H1 (cell line): ENCODE measurements around the gene GLP1R. TPM values are rescaled to one million over a fixed set of nuclear protein-coding genes. Genes with fewer than 3 reads are reported as not detected.

ENCODE experiments used
- CTCF ChIA-PET: fragments of 300-600 bp; sonication (Branson Sonifier 250); formaldehyde crosslinking; loops from one replicate; lab custom pipeline; 2021; ENCODE audit not compliant: partially characterized antibody; lab: Charles Lee
- POLR2A ChIA-PET: fragments of 300-600 bp; sonication (Branson Sonifier 250); formaldehyde crosslinking; loops from one replicate; lab custom pipeline; 2021; ENCODE audit warnings: inconsistent platforms; ENCODE audit not compliant: partially characterized antibody; lab: Charles Lee
- DNase-seq, 2 experiments: peaks; one replicate each; pipeline versions ENCODE4 v3.0.0 to v3.0.0-alpha.2; 2010 to 2022; ENCODE audit warnings: low spot score in 2 of 2, low read depth in 1 of 2, mixed read lengths in 1 of 2
- FAIRE-seq: peaks from 2 replicates; lab custom pipeline; 2011; peaks lifted over from hg19 to GRCh38; lab: Jason Lieb, UNC
- H2AFZ ChIP-seq: 2 replicates; pipeline ENCODE4 v1.8.1; 2012; ENCODE audit warnings: low read length, inconsistent platforms
- H2AK5ac ChIP-seq: 2 replicates; pipeline ENCODE4 v1.6.1; 2013; ENCODE audit warnings: low read depth, low read length
- H2BK120ac ChIP-seq: replicated peaks from 2 replicates; pipeline ENCODE3; 2013; ENCODE audit warnings: low read depth, low read length, inconsistent platforms
- H2BK12ac ChIP-seq: 2 replicates; pipeline ENCODE4 v1.6.1; 2013; ENCODE audit warnings: low read depth, low read length
- H2BK15ac ChIP-seq: 2 replicates; pipeline ENCODE4 v1.6.1; 2013; ENCODE audit warnings: low read length
- H2BK20ac ChIP-seq: 2 replicates; pipeline ENCODE4 v1.6.1; 2013; ENCODE audit warnings: low read length
- H2BK5ac ChIP-seq: 2 replicates; pipeline ENCODE4 v1.6.1; 2013; ENCODE audit warnings: low read depth, low read length
- H3K14ac ChIP-seq: 2 replicates; pipeline ENCODE4 v1.6.1; 2013; ENCODE audit warnings: inconsistent platforms; ENCODE audit not compliant: insufficient read length
- H3K18ac ChIP-seq: 2 replicates; pipeline ENCODE4 v1.6.1; 2013; ENCODE audit warnings: low read length; ENCODE audit errors: extremely low read depth
- H3K23ac ChIP-seq: 2 replicates; pipeline ENCODE4 v1.6.1; 2013; ENCODE audit warnings: inconsistent platforms; ENCODE audit not compliant: insufficient read length
- H3K23me2 ChIP-seq: 2 replicates; pipeline ENCODE4 v1.6.1; 2013; ENCODE audit warnings: low read depth, low read length
- H3K27ac ChIP-seq: 2 replicates; pipeline ENCODE4 v1.6.1; 2011; ENCODE audit warnings: low read depth, low read length, inconsistent platforms
- H3K27me3 ChIP-seq, 4 experiments: replicated peaks in 1 of 4; 1 replicate in 1 of 4; 2 replicates in 3 of 4; pipeline versions ENCODE4 v1.6.1 to v1.8.1; 2011 to 2013; ENCODE audit warnings: low read length in 3 of 4, mild to moderate bottlenecking in 3 of 4, inconsistent platforms in 2 of 4, mixed read lengths in 2 of 4, moderate library complexity in 1 of 4; ENCODE audit not compliant: control insufficient read depth in 3 of 4, insufficient read depth in 3 of 4; ENCODE audit errors: extremely low read depth in 1 of 4
- H3K36me3 ChIP-seq, 4 experiments: 2 replicates each; pipeline versions ENCODE4 v1.6.1 to v1.8.1; 2011 to 2013; ENCODE audit warnings: mild to moderate bottlenecking in 4 of 4, low read length in 3 of 4, moderate library complexity in 2 of 4, control low read depth in 1 of 4, inconsistent platforms in 1 of 4; ENCODE audit not compliant: insufficient read depth in 4 of 4, control insufficient read depth in 2 of 4
- H3K4ac ChIP-seq: replicated peaks from 2 replicates; pipeline ENCODE3; 2013; ENCODE audit warnings: low read length, low read depth, mixed read lengths, inconsistent platforms; ENCODE audit not compliant: insufficient read length
- H3K4me1 ChIP-seq, 4 experiments: replicated peaks in 1 of 4; 1 replicate in 1 of 4; 2 replicates in 3 of 4; pipeline versions ENCODE4 v1.6.1 to v1.8.1; 2011 to 2013; ENCODE audit warnings: low read length in 3 of 4, inconsistent platforms in 2 of 4, mixed read lengths in 1 of 4; ENCODE audit not compliant: insufficient read depth in 4 of 4, control insufficient read depth in 3 of 4
- H3K4me2 ChIP-seq, 2 experiments: 2 replicates each; pipeline versions ENCODE4 v1.6.1 to v1.8.1; 2011 to 2013; ENCODE audit warnings: low read depth in 2 of 2, low read length in 2 of 2, control low read depth in 1 of 2, inconsistent platforms in 1 of 2, mild to moderate bottlenecking in 1 of 2; ENCODE audit not compliant: insufficient read depth in 1 of 2
- H3K4me3 ChIP-seq, 4 experiments: fragments of 200-600, 300-600 bp in 1 of 4; sonication (generic), shearing (Covaris generic), sonication (Bioruptor Twin) in 1 of 4; 2 replicates each; pipeline versions ENCODE4 v1.5.1 to v1.8.1; 2011 to 2016; ENCODE audit warnings: low read length in 4 of 4, low read depth in 3 of 4, control low read depth in 2 of 4, inconsistent platforms in 2 of 4, mild to moderate bottlenecking in 2 of 4, mixed read lengths in 1 of 4, moderate library complexity in 1 of 4; ENCODE audit not compliant: insufficient read depth in 2 of 4; ENCODE audit errors: extremely low read depth in 1 of 4
- H3K56ac ChIP-seq: replicated peaks from 2 replicates; pipeline ENCODE3; 2013; ENCODE audit warnings: low read depth, mild to moderate bottlenecking, mixed read lengths, low read length, inconsistent platforms; ENCODE audit not compliant: insufficient read length
- H3K79me1 ChIP-seq: 2 replicates; pipeline ENCODE4 v1.6.1; 2013; ENCODE audit warnings: low read depth, low read length, control low read depth
- H3K79me2 ChIP-seq, 2 experiments: 2 replicates each; pipeline versions ENCODE4 v1.6.1 to v1.8.1; 2012 to 2013; ENCODE audit warnings: low read length in 2 of 2, mild to moderate bottlenecking in 2 of 2, inconsistent platforms in 1 of 2; ENCODE audit not compliant: insufficient read depth in 2 of 2, control insufficient read depth in 1 of 2
- H3K9ac ChIP-seq, 4 experiments: replicated peaks in 1 of 4; 1 replicate in 1 of 4; 2 replicates in 3 of 4; pipeline versions ENCODE4 v1.6.1 to v1.8.1; 2011 to 2013; ENCODE audit warnings: low read depth in 3 of 4, low read length in 3 of 4, control low read depth in 2 of 4, mild to moderate bottlenecking in 2 of 4, moderate library complexity in 2 of 4, inconsistent platforms in 1 of 4; ENCODE audit errors: extremely low read depth in 1 of 4
- H3K9me3 ChIP-seq, 2 experiments: 2 replicates each; pipeline versions ENCODE4 v1.6.1 to v1.8.1; 2012 to 2013; ENCODE audit warnings: mild to moderate bottlenecking in 2 of 2, moderate library complexity in 2 of 2, control low read depth in 1 of 2, inconsistent platforms in 1 of 2, low read depth in 1 of 2, low read length in 1 of 2, mixed read lengths in 1 of 2; ENCODE audit not compliant: insufficient read depth in 2 of 2
- H4K20me1 ChIP-seq, 2 experiments: replicated peaks in 1 of 2; 2 replicates each; pipeline versions ENCODE3 to v1.8.1; 2011 to 2013; ENCODE audit warnings: inconsistent platforms in 2 of 2, low read length in 2 of 2, mild to moderate bottlenecking in 1 of 2; ENCODE audit not compliant: insufficient read depth in 2 of 2, control insufficient read depth in 1 of 2
- H4K5ac ChIP-seq: 2 replicates; pipeline ENCODE4 v1.6.1; 2013; ENCODE audit warnings: low read length, low read depth, mixed read lengths, inconsistent platforms; ENCODE audit not compliant: insufficient read length
- H4K8ac ChIP-seq: 2 replicates; pipeline ENCODE4 v1.8.0; 2013; ENCODE audit warnings: mild to moderate bottlenecking, moderate library complexity, low read length, inconsistent platforms; ENCODE audit not compliant: insufficient read depth; ENCODE audit errors: extremely low read depth
- H4K91ac ChIP-seq: replicated peaks from 2 replicates; pipeline ENCODE3; 2013; ENCODE audit warnings: low read length, mixed read lengths, inconsistent platforms; ENCODE audit not compliant: insufficient read length
- SIX5 ChIP-seq: IDR thresholded peaks from 2 replicates; pipeline ENCODE4 v1.6.1; 2011; ENCODE audit warnings: mild to moderate bottlenecking, low read depth, low read length
- polyA plus RNA-seq, 7 experiments: library from polyadenylated mRNA; depleted of rRNA in 3 of 7; stranded (reverse) in 5 of 7; unstranded in 2 of 7; fragments of >200 nt in 5 of 7; fragments of 200-250 nt in 2 of 7; gene quantifications; 1 replicate in 5 of 7; 2 replicates in 1 of 7; 4 replicates in 1 of 7; pipeline versions ENCODE4 v1.2.1 to v1.2.3, GENCODE V29; 2011 to 2013; ENCODE audit warnings: missing spikeins in 2 of 7, mixed read lengths in 2 of 7
- total RNA-seq: library from RNA; stranded (reverse); fragmentation: NEBNext Ultra II Directional; extraction: Animal tissue kit (Norgen Biotek cat#: 25700); gene quantifications from 2 replicates; pipeline ENCODE4 v1.2.1, GENCODE V29; 2021

Gene GLP1R
- total and polyA plus RNA-seq, 2 of the 8 experiments (the other 6 are each of a cell fraction or from before 2014, with no cell fraction given) = 2.6 to 2.7 TPM

DNA sequence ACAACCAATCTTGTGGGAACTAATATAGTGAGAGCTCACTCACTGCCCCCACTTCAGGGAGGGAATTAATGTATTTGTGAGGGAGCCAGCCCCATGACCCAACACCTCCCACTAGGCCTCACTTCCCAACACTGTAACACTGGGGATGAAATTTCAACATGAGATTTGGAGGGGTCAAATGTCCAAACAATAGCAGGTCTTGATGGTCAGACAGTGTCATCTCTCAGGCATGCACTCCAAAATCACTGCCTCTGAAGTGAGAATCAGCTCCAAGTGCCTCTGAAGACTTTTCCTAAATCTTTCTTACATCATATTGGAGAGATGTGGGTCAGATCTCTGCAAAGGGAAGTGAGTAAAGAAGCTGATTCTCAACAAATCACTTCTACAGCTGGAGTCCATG is 80.3 kb downstream of the GLP1R start:
- H3K14ac ChIP-seq = no peak overlapping the region
- FAIRE-seq (no peak), DNase-seq (no peak)
- H3K4me1 ChIP-seq = peaks cover 0 to 5% (median 0%) of the 10 kb centered on the region in 4 experiments; a peak in 1 of 7 replicates
- H2AFZ ChIP-seq = no peak overlapping the region
- no peak overlapping the region for H3K18ac ChIP-seq
- H3K27me3 ChIP-seq = peaks cover 0 to 1% (median 0%) of the 10 kb centered on the region in 4 experiments; a peak in 2 of 7 replicates
- no peak overlapping the region for H2BK15ac ChIP-seq
- H2BK5ac ChIP-seq = no peak overlapping the region
- no peak overlapping the region for H4K5ac ChIP-seq
- no peak overlapping the region for H3K56ac ChIP-seq
- no peaks in the 10 kb centered on the region; a peak in 1 of 8 replicates for H3K36me3 ChIP-seq
- no peaks in the 10 kb centered on the region for H3K23me2 ChIP-seq
- no peak overlapping the region for H4K8ac ChIP-seq
- no peak overlapping the region for H3K4ac ChIP-seq
- ChIA-PET CTCF (interaction anchor here (0.6 to 3.0 kb wide), 7 partner anchors 31 to 324 kb away, joined by 3 to 14 read pairs (median 4); no protein-coding TSS in a partner anchor), POLR2A (no interaction called here)
- no peak overlapping the region for H3K4me2 ChIP-seq
- H3K27ac ChIP-seq = no peak overlapping the region
- no peaks in the 10 kb centered on the region for H3K79me2 ChIP-seq
- no peak overlapping the region for H3K23ac ChIP-seq
- no peak overlapping the region for H2BK120ac ChIP-seq
- H4K91ac ChIP-seq = no peak overlapping the region
- no peaks in the 10 kb centered on the region; a peak in 1 of 4 replicates for H3K9me3 ChIP-seq
- H2BK12ac ChIP-seq = no peak overlapping the region; the same call in 1 of the 2 replicates
- no peak overlapping the region for H3K4me3 ChIP-seq
- no peak overlapping the region for H2AK5ac ChIP-seq
- H3K79me1 ChIP-seq = no peaks in the 10 kb centered on the region
- no peak overlapping the region for H2BK20ac ChIP-seq
- no peak overlapping the region for H3K9ac ChIP-seq
- no peaks in the 10 kb centered on the region for H4K20me1 ChIP-seq
- no peak for TF ChIP-seq SIX5
